Ecto neural progenitor cell (in vitro differentiated cells): ENCODE results near the gene GSTA5.
"Not testable (repeated sequence)": the region's sequence is repeated elsewhere in the genome, so short reads cannot be mapped to it uniquely, and the experiment has no call there.

Experiments
- DNase-seq: peaks from one replicate; pipeline ENCODE4 v3.0.0-alpha.2; 2018; ENCODE audit warnings: low spot score

GSTA5 gene

DNA sequence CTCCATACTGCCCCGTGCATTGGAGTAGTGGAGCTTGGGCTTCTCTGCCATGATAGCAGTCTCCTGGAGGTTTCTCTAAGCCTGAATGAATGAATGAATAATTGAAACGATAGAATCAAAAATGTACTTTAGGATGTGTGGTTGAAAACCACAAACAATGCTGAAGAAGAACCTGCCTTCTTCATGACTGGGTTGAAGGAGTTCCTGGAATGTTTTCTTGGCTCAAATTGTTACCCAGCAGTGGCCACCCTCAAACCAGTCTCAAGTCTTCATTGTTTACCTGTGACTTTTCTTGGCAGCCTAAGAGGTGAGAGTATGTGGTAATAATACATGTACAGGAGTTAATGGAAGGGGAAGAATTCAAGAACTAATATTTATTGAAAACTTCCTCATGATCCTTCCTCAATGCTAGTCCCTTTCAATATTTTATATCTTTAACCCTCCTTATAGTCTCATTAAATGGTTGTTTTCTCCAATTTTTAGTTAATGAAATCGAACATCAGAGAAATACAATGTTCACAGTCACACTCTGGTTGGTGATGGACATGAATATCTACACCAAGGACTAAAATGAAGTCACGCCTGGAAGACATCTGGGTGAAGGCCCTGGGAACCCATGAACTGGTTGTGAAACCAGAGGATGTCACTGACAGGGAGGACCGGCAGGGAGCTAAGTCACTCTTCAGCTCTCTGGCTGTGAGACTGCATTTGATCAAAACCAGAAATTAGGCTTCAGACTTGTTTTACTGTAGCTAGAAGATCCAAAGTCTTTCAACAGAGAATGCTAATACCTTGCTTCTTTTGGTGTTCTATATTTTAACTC, at the start of gene GSTA5:
Gene GSTA5, minus strand, starts transcription at position 51 of the 823 bp plus-strand sequence.
- no peak for DNase-seq

DNA sequence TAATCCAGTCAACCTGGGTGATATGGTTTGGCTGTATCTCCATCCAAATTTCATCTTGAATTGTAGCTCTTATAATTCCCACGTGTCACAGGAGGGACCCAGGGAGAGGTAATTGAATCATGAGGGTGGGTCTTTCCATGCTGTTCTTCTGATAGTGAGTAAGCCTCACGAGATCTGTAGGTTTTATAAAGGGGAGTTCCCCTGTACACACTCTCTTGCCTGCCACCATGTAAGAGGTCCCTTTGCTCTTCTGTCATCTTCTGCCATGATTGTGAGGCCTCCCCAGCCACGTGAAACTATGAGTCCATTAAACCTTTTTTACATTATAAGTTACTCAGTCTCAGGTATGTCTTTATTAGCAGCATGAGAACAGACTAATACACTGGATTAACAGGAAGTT, 49.4 kb upstream of the GSTA5 start:
- DNase-seq = no peak

DNA sequence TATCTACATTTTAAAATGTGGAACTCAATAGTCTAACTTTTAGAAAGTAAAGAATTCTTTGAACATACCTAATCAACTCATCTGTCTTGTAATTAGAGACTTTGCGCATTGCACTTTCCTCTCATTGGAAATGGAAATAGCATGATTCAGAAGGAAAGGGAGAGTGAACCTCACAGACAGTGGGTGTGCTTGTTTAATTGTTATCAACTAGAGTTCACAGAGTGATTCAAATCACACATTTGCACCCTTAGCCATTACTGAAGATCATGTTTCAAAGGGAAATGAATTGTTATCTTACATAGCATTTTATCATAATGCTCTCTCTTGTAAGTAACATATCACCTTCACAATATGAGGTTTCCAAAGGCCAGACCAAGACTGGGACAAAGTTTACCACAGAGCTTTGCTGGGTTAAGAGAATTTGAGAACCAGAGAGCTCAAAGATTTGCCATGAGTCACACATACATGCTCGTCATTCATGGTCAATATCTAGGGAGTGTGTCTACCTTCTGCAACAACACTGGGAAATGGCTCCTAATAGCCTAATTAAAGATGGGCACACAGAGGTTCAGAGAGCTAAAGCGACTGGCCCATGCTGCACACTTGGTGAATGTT, 47.4 kb upstream of the GSTA5 start:
- DNase-seq = no peak

DNA sequence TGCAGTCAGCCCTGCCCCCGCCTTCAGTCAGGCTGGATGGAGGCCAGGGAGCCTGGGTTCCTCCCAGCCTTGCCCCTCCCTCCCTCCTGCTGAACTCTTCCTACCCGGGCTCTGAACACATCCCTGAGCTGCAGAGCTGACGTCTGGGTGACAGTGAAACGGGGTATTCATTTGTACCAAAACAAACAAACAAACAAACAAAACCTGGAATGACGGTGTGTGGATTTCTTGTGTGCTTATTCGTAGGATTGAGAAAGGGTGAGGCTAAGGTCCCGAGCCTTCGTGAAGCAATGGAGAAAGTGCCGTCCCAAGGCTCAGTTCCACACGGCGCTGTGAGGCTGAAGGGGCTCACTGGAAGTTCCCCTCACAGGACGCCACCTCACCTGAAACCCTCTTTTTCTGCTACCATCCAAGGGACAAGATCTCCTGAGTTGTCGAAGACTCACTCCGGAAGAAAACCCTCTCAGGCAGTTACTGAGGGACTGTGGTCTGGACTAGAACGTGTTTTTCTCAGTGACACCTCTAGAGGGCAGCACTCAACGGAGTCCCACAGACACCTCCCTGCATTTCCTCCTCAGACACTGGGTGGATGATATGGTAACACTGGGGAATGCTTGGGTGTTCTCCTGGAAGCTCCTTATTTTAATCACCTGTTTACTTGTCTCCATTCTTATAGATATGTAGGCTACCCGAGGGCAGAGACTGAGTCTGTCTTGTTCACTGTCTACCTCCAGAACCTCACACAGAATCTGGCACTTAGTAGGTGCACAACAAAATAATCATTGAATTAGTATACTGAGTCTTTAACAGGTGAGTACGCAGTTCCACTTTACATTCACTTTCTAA, 41.6 kb upstream of the GSTA5 start:
- peak; percentile 69 for DNase-seq

DNA sequence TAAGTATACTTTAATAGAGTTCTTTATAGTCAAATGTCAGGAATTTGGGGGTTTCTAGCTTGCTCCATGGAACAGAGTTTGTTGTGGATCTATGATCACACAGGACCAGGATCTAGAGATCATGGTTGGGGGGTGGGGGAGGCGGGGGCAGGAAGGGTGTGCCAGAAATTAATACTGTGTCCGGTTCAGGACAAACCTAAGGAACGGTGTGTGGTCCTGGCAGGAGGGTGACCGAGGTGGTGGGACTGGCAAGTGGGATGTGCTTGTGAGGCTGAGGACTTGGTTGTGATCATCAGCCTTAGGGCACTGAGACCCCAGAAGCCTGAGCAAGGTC, 41.0 kb upstream of the GSTA5 start:
- DNase-seq = no peak

DNA sequence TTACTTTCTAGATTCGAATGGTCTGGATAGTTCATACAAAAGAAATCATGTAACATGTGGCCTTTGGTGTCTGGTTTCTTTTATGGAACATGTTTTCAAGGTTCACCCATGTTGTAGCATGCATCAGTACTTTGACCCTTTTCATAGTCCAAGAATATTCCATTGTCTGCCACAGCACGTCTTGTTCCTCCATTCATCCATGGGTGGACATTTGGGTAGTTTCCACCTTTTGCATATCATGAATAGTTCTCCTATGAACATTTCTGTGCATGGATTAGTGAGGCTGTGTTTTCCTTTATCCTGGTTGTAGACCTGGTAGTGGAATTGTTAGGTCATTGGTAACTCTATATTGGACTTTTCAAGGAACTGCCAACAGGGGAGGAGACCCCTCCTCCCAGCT, 37.2 kb upstream of the GSTA5 start:
- DNase-seq = no peak

DNA sequence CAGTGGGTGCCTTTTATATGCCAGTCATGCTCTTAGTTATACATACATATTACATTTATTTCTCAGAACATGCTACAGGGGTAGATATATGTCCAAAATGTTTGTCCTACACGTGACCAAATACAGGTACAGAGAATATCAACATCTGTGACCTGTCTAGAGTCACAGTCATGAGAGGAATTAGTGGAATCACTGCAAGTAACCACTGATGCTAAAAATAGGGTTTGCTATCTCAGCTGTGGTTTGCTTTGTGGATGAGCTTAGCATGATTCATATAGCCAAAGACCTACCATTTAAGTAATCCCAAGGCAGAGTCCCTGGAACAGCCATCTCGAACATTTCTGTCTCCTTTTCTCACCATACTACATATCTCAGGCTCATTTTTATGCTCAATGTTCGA, 36.6 kb upstream of the GSTA5 start:
- no peak for DNase-seq

DNA sequence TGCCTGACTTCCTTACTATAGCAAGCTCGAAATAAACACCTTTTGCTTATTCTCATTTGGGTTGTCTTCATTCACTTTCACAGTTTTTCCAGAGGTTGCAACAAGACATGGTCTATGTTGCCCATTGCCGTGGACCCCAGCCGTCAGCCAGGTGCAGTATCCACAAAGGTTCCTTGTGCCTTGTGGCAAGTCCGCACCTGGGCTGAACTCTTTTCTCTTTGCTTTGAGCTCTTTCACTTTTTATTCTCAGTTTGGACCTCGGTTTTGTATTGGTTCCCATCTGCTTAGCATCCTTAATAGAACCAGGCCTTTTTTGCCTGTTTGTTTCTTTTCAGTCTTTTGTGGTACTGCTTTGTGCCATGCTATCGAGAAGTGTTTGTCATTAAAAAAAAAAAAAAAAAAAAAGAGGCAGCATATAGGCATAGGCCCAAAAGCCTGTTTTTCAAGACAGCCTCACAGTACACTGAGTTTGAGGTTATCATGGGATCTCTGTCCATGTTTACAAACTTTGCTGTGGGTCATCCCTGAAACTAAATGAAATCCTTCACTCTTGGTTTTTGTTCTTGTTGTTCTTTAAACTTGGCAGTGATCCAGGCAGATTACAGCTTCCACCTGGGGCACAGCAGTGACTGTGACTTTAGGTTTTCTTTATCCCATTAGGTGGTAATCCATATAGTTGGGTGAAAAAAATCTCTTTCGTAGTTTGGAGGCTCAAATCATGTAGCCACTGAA, 35.6 kb upstream of the GSTA5 start:
- DNase-seq = no peak

DNA sequence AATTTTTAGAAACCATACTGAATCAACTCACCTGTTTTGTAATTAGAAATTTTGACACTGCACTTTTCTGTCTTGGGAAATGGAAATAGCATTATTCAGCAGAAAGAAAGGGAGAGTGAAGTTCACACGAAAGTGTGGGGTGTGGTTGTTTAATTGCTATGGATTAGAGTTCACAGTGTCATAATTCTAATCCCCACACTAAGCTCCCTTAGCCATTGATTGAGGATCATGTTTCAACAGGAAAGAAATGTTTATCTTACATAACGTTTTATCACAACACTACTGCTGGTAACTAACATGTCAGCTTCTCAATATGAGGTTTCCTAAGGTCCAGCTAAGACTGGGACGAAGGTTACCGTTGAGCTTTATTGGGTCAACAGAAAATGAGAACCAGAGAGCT, 31.4 kb upstream of the GSTA5 start:
- DNase-seq = no peak

DNA sequence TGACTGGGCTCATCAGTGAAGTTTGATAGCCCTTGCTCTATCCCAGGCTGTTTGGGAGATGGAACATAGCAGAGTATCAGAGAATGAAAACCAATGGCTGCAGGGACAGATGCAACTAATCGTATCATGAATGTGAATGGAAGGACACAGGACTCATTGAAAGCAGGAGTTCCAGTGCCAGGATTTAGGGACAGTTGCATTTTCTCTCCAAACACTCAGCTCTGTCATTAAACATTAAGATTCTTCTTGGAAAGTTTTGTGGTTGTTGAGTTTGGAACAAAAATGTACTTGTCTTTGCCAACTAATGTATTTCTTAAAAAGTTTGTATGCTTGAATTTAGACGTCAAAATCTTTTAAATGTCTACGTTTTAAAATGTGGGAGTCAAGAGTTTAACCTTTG, 31.0 kb upstream of the GSTA5 start:
- DNase-seq = no peak

DNA sequence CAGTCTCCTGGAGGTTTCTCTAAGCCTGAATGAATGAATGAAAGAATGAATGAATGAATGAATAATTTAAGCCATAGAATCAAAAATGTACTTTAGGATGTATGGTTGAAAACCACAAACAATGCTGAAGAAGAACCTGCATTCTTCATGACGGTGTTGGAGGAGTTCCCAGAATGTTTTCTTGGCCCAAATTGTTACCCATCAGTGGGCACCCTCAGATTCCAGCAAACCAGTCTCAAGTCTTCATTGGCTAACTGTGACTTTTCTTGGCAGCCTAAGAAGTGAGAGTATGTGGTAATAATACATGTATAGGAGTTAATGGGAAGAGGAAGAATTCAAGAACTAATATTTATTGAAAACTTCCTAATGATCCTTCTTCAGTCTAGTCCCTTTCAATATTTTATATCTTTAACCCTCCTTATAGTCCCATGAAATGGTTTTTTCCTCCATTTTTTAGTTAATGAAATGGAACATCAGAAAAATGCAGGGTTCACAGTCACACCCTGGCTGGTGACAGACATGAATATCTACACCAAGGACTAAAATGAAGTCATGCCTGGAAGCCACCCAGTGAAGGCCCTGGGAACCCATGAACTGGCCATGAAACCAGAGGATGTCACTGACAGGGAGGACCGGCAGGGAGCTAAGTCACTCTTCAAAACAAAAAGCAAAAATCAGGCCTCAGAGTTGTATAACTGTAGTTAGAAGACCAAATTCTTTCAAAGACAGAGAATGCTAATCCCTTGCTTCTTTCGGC, 29.9 kb upstream of the GSTA5 start:
- DNase-seq = not testable (repeated sequence)

DNA sequence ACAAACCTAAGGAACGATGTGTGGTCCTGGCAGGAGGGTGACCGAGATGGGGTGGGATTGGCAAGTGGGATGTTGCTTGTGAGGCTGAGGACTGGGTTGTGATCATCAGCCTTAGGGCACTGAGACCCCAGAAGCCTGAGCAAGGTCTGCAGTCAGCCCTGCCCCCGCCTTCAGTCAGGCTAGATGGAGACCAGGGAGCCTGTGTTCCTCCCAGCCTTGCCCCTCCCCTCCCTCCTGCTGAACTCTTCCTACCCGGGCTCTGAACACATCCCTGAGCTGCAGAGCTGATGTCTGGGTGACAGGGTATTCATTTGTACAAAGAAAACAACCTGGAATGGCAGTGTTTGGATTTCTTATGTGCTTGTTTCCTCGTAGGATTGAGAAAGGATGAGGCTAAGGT, 28.3 kb upstream of the GSTA5 start:
- not testable (repeated sequence) for DNase-seq

DNA sequence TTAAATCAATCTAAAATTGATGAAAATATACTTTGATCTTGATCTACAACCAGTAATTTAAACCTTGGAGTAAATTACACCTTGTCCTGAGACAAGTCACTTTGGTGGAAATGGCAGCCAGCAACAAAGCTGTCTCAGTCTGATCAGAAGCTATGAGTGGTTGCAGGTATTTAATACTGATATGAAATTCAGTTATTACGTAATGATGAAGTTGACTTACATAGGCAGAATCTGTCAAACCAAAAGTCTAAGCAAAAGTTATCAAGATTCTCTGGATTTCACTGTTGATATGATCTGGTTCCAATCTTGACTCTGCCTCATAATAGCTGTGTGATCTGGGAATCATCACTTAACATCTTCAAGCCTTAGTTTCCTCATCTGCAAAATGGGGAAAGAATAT, 27.6 kb upstream of the GSTA5 start:
- no peak for DNase-seq

DNA sequence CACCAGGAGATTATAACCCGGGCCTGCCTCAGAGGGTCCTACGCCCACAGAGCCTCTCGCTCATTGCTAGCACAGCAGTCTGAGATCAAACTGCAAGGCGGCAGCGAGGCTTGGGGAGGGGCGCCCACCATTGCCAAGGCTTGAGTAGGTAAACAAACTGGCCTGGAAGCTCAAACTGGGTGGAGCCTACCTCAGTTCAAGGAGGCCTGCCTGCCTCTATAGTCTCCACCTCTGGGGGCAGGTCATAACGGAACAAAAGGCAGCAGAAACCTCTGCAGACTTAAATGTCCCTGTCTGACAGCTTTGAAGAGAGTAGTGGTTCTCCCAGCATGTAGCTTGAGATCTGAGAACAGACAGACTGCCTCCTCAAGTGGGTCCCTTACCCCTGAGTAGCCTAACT, 20.5 kb upstream of the GSTA5 start:
- DNase-seq = not testable (repeated sequence)

DNA sequence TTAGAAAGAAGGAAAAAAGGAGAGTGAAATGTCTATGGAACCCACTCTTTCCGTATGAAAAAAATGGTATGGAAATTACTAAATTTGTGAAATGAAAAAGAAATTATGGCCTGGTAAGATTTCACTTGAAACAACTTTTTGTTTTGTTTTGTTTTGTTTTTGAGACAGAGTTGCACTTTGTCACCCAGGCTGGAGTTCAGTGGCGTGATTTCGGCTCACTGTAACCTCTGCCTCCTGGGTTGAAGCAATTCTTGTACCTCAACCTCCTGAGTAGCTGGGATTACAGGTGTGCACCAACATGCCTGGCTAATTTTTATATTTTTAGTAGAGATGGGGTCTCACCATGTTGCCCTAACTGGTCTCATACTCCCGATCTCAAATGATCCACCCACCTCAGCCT, 17.8 kb upstream of the GSTA5 start:
- no peak for DNase-seq

DNA sequence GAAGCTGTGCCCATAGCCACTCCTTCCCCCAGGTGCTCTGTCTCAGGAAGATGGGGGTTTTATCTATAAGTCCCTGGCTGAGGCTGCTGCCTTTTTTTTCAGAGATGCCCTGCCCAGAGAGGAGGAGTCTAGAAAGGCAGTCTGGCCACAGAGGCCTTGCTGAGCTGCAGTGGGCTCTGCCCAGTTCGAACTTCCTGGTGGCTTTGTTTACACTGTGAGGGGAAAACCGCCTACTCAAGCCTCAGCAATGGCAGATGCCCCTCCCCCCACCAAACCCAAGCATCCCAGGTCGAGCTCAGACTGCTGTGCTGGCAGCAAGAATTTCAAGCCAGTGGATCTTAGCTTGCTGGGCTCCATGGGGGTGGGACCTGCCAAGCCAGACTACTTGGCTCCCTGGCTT, 15.5 kb upstream of the GSTA5 start:
- DNase-seq = peak; percentile 54

DNA sequence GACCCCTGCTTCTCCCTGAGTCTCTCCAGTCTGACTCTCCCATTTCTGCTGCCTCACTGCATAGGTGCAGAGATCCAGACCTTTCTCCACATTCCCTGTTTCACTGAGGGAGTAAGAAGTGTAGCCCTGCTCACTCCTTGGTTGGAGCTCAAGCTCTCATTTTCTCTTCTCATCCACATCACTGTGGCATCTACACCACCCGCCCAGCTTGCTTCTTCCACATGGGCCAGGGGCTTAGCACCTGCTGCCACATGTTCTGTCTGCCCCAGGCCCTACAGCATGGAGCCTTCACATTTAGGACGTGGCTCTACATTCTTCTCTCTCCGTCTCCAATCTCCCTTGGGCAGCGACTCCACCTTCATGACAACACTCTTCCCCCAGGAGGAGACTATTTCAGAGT, 8.5 kb upstream of the GSTA5 start:
- DNase-seq = no peak

DNA sequence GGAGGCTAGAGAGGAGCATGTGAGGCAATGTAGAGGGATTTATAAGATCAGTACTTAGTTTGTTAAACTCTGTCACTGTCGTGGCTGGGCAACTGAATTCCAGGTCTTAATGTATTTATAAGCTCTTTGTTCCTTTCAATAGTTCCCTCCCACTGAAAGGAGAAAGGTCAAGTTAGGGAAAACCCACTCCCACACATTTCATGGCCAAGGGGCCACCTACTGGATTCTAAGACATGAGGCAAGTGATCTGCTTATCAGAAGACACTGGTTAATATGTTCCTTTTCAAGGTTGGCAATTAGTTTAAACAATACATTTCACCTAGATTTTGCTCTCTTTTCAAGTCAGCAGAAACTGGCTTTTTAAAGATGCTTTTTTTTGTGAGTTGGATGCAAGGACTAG, 5.4 kb upstream of the GSTA5 start:
- DNase-seq = no peak

DNA sequence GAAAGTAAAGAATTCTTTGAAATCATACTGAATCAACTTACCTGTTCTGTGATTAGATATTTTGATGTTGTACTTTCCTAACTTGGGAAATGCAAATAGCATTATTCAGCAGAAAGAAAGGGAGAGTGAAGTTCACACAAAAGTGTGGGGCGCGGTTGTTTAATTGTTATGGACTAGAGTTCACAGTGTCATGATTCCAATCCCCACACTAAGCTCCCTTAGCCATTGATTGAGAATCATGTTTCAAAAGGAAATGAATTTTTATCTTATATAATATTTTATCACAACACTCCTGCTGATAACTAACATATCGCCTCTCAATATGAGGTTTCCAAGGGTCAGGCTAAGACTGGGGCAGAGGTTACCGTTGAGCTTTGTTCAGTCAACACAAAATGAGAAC, 3.0 kb upstream of the GSTA5 start:
- DNase-seq = no peak

DNA sequence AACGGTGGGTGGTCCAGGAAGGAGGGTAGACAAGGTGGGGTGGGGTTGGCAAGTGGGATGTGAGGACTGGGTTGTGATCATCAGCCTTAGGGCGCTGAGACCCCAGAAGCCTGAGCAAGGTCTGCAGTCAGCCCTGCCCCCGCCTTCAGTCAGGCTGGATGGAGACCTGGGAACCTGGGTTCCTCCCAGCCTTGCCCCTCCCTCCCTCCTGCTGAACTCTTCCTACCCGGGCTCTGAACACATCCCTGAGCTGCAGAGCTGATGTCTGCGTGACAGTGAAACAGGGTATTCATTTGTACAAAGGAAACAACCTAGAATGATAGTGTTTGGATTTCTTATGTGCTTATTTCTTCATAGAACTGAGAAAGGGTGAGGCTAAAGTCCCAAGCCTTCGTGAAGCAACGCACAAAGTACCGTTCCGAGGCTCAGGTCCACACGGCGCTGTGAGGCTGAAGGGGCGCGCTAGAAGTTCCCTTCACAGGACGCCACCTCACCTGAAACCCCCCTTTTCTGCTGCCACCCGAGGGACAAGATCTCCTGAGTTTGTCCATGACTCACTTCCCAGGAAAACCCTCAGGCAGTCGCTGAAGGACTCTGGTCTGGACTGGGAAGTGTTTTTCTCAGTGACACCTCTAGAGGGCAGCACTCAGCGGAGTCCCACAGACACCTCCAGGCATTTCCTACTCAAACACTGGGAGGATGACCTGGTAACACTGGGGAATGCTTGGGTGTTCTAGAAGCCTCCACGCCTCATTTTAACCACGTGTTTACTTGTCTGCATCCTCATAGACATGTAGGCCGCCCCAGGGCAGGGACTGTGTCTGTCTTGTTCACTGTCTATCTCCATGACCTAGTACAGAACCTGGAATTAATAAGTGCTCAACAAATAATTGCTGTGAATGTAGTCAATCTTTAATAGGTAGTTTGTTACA, 1.2 kb downstream of the GSTA5 start:
- peak; percentile 79 for DNase-seq

DNA sequence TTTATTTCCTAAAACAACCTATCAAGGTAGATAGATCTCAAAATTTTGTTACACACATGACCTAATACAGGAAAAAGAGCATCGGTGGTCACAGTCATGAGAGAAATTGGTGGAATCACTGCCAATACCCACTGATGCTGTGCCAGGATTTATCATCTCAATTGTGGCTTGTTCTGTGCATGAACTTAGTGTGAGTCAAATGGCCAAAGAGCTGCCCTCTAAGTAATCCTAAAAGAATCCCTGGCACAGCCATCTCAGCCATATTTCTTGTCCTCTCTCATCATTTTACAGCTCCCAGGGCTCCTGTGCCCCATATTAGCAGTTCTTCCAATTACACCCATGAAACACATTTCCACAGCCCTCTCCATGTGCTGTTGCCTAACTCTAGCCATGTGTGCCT, 6.1 kb downstream of the GSTA5 start:
- no peak for DNase-seq
